Endothelial cell of hepatic sinusoid (primary cell): ENCODE measurements around the gene PRR36.
"Not testable (repeated sequence)": the region's sequence is repeated elsewhere in the genome, so short reads cannot be mapped to it uniquely, and the experiment has no call there.

Experiments used
- in situ Hi-C: cut with HindIII; loops from 2 replicates; pipeline ENCODE4 v1.10.0; 2017; ENCODE audit warnings: low sequenced_read_pairs

PRR36 gene

DNA sequence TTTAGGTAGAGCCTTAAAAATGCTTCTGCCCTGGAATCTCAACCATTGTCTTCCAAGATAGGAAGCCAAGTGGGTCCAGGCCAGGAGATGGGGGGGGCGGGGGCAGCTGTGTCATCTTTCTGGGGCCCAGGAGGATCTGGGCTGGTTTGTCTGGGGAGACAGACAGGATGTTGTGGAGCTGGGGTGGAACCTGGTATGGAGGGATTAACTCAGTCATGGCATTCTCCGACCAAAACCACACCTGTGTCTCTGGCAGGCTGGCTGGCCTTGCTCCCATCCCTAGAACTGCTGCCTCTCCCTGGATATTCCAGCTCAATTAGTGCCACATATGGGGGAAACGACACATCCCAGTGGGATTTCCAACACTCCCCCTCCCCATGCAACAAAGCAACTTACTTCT lies 26.7 kb upstream of the PRR36 start:
- in situ Hi-C loops: no loop called here

GRCh38 chr19:7900401-7900870 lies 26.2 kb upstream of the PRR36 start:
- in situ Hi-C loops: no loop called here

DNA sequence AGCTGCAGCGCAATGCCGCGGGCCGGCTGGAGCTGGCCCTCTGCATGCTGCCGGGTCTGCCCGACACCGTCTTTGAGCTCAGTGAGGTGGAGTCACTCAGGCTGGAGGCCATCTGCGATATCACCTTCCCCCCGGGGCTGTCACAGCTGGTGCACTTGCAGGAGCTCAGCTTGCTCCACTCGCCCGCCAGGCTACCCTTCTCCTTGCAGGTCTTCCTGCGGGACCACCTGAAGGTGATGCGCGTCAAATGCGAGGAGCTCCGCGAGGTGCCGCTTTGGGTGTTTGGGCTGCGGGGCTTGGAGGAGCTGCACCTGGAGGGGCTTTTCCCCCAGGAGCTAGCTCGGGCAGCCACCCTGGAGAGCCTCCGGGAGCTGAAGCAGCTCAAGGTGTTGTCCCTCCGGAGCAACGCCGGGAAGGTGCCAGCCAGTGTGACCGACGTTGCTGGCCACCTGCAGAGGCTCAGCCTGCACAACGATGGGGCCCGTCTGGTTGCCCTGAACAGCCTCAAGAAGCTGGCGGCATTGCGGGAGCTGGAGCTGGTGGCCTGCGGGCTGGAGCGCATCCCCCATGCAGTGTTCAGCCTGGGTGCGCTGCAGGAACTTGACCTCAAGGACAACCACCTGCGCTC lies 25.7 kb upstream of the PRR36 start:
- in situ Hi-C loops: no loop called here

DNA sequence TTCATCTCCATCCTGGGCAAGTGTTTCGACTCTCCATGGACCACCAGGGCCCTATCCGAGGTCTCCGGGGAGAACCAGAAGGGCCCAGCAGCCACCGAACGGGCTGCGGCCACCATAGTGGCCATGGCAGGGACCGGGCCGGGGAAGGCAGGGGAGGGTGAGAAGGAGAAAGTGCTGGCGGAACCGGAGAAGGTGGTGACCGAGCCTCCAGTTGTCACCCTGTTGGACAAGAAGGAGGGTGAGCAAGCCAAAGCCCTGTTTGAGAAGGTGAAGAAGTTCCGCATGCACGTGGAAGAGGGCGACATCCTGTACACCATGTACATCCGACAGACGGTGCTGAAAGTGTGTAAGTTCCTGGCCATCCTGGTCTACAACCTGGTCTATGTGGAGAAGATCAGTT lies 24.8 kb upstream of the PRR36 start:
- in situ Hi-C loops: no loop called here

DNA sequence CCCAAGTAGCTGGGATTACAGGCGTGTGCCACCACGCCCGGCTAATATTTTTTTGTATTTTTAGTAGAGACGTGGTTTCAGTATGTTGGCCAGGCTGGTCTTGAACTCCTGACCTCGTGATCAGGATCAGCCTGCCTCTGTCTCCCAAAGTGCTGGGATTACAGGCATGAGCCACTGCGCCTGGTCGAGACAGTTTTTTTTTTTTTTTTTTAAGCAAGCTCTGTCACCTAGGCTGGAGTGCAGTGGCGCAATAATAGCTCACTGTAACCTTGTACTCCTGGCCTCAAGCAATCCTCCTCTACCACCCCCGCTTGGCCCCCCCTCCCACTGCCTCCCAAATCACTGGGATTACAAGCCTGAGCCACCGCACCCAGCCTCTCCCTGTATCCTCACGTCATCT lies 23.1 kb upstream of the PRR36 start:
- in situ Hi-C loops: no loop called here

DNA sequence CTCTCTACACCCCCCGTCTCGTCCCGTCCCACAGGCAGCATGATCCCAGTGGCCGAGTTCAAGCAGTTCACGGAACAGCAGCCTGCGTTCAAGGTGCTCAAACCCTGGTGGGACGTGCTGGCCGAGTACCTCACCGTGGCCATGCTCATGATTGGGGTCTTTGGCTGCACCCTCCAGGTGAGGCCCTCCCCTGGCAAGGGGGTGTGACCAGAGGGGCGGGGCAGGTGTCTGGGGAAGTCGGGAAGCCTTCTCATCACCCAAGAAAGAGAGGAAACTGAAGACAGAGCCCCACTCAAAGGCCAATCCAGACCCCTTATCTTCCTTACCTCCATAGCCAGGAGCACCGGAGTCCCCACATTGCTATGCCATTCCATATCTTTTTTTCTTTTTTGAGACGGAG lies 21.4 kb upstream of the PRR36 start:
- in situ Hi-C loops: no loop called here

DNA sequence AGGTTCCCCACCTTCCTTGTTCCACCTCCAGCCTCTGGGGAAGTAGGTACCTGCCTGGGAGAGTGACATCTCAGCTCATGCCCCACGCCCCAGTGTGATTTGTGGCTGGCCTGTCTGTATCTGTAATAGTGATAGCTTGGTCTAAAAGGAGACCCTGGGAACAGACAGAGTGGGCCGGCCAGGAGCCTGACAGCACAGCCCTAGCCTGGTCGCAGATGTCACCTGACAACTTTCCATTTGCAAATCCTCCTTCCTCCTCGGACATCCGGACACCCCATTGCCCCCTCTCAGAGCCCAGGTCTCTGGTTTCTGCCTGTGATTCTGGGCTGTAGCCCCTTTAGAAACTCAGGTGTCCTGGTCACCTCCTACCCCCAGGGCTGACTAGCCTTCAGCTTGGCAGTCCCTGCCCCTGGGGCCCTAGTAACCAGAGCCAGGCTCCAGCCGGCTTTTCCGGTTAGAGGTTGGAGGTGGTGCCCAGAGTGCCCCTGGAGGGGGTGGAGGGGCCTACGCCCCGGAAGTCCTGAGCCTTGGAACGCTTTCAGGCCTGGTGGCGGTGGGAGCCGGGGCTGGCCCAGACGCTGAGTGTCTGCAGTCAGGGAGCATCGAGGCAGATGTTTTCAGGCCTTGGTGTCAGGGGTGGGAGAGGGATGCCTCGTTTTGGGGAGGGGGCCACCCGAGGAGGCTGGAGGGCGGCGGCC lies 20.6 kb upstream of the PRR36 start:
- in situ Hi-C loops: no loop called here

DNA sequence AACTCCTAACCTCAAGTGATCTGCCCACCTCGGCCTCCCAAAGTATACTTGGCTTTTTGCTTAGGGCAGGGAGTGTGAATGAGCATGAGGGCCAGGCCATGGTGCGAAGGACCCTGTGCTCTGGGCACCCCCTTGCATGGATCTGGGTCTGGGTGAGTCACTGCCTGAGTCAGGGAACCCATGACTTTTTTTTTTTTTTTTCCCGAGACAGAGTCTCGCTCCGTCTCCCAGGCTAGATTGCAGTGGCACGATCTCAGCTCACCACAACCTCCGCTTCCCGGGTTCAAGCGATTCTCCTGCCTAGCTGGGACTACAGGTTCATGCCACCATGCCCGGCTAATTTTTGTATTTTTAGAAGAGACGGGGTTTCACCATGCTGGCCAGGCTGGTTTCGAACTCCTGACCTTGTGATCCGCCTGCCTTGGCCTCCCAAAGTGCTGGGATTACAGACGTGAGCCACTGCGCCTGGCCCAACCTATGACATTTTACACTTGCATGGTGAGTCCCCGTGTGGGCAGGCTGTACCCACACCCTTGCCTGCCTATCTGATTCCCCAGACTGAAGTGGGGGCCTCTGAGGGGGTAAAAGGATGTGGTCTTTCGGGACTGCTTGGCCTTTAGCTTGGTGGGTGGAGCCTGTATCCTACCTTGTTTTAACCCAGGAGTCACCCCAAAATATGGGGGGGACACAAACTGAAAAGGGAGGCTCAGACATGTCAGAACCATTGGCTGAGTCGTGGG lies 19.3 kb upstream of the PRR36 start:
- in situ Hi-C loops: not testable (repeated sequence)

GRCh38 chr19:7888826-7889217 lies 14.6 kb upstream of the PRR36 start:
- in situ Hi-C loops: no loop called here

DNA sequence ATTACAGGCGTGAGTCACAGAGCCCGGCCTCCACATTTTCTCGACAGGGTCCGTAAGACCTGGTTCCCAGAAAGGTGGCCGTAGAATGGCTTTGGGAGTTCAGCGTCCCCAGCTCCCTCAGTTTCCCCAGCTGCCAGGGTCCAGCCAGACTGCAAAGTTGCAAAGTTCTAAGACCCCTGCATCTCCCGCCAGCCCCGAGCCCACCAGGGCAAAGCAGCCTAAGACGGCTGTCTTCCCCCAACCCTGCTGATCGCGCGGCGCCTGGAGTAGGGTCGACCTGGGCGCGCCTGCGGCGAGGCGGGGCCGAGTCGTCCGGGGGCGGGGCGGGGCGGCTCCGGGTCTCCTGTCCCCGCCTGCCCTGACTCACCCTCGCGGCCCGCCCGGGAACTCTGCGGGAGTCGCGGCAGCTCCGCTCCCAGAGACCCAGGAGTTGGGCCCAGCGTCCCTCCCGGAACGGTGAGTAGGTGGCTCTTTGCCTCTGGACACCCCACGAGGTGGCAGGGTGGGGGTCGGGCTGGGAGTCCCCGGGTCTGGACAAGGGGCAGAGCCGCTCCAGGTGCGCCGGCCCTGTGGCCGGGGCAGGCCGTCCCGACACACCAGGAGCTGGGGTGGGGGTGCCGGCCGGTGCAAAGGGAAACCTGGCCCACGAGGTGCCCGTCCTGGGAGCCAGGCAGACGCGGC lies 14.1 kb upstream of the PRR36 start, which contains the start of gene LRRC8E:
LRRC8E (plus strand) TSS at position 366 of the 681 bp plus-strand sequence. CDS start 7,094 bp downstream, outside the sequence.
- in situ Hi-C loops: no loop called here

- in situ Hi-C loops: no loop called here
Observed at GRCh38 chr19:7887408-7888144, 13.4 kb upstream of the PRR36 start.

- in situ Hi-C loops: no loop called here
Observed at GRCh38 chr19:7885818-7886217, 11.6 kb upstream of the PRR36 start.

GRCh38 chr19:7883796-7884570 lies 9.8 kb upstream of the PRR36 start:
- in situ Hi-C loops: no loop called here

DNA sequence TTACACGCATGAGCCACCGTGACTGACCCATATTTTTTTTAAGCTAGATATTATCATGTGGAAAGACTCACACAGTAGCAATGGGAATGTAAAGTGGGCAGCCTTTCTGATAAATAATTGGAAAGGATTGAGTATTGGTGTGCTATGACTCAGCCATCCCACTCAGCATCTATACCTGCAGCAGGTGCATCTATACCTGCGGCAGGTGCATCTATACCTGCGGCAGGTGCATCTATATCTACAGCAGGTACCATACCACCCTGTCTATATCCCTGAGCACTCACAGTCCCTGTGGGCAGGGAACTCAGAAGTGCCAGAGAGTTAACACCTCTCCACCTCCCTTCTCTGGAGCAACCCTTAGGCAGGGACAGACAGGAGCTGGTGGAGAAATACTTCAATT lies 8.9 kb upstream of the PRR36 start:
- in situ Hi-C loops: no loop called here

DNA sequence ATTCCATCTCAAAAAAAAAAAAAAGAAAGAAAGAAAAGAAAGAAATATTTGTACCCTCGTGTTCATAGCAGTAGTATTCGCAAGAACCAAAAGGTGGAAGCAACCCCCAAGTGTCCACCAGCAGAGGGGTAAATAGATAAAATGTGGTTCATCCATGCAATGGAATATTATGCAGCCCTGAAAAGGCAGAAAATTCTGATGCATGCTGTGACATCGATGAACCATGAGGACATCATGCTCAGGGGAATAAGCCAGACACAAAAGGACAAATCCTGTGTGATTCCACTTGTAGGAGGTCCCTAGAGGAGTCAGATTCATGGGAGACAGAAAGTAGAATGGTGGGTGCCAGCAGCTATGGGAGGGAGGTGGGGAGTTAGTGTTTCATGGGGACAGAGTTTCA lies 7.7 kb upstream of the PRR36 start:
- in situ Hi-C loops: no loop called here

GRCh38 chr19:7879836-7880235 lies 5.6 kb upstream of the PRR36 start:
- in situ Hi-C loops: no loop called here

DNA sequence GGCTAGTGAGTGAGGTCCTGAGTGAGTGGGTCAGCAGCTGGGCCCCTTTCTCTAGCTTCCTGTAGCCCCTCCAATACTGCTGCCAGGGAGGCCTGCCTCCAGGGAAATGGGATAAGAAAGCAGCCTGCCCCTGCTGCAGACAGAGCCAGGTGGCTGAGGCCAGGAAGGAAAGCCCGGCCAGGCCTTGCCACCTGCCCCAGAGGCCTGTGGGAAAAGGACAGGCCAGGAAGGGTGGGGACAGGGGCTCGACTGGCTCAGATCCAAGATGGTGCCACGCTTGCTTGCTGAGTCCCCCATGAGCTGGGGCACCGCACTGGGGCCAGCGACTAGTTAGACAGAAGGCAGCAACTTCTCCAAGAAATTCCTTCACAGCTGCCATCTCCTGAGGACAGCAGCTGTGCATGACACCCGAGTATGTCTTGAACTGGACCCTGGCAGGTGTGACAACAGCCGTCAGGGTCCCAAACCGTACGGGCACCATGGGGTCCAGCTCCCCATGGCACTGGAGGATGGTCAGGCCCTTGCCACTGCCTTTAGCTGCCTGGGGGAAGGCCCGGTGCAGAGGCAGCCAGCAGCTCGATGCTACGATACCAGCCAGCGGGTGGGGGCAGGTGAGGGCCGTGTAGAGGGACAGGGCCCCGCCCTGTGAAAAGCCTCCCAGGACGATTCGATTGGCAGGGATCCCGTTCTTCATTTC lies 5.1 kb upstream of the PRR36 start:
- in situ Hi-C loops: no loop called here

DNA sequence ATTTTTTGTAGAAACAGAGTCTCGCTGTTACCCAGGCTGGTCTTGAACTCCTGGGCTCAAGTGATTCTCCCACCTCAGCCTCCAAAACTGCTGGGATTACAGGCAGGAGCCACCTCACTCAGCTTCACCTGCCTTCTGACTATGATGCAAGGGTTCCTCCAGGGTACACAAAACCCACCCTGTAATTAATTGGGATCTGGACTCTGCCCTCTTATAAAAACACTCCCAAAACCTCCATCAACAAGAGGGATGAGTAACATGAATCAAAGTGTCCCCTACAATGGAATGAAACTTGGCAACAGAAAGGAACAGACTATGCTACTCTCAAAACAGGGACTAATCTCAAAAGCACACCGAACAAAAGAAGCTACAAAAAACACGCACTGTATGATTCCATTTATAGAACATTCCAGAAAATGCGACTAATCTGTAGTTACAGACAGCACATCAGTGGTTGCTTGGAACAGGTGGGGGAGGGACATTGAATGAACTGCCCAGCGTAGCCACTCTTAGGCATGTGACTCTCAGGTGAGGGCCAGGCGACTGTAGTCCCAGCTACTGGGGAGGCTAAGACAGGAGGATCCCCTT lies 3.2 kb upstream of the PRR36 start:
- in situ Hi-C loops: no loop called here

- in situ Hi-C loops: no loop called here
Observed at GRCh38 chr19:7874897-7875273, 695 bp upstream of the PRR36 start.
